Measurements from ENCODE around the gene RIN3. TPM values are rescaled to one million over a fixed set of nuclear protein-coding genes. Genes with fewer than 3 reads are reported as not detected.

Gene RIN3
- total RNA-seq, 1 donor: 7.2 TPM

DNA sequence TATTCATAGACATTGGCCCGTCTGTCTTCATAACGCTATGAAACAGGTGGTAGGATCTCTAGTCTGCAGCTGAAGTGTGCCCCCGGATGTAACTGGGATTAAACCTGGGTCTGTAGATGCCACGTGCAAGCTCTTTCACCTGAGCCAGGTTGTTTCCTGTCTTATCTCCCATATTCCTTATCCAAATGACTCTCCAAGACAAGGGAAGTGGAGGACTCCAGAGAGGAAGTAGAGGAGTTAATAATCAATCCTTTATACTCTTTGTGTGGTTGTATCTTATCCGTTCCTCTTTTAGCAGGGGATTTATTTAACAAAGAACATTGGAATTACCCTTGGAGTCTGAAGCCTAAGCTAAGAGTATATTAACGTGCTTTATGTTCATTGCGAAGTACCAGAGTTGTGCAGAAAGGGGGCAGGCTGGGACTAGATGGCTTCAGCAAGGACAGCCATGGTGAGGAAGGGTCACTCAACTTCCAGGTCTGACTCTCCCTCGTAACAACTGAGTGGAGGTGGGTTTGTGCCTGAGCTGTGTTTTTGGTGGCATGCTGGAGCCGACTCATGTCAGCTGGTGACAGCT lies 82.8 kb downstream of the RIN3 start:
- DNase-seq (ENCODE audit: low read depth): no peak
- no peak for TF ChIP-seq CTCF (IDR thresholded peaks at IDR 0.05; ENCODE audit: insufficient read depth, low read length)
- H3K4me3 ChIP-seq (ENCODE audit: low read depth, low read length): no peak overlapping the region

GRCh38 chr14:92597906-92598905 lies 84.6 kb downstream of the RIN3 start:
- no peak for DNase-seq (ENCODE audit: low read depth)
- TF ChIP-seq CTCF (IDR thresholded peaks at IDR 0.05; ENCODE audit: insufficient read depth, low read length): no peak
- H3K4me3 ChIP-seq (ENCODE audit: low read depth, low read length): no peak overlapping the region

GRCh38 chr14:92599811-92600210 lies 86.2 kb downstream of the RIN3 start:
- no peak for TF ChIP-seq CTCF (IDR thresholded peaks at IDR 0.05; ENCODE audit: insufficient read depth, low read length)
- no peak overlapping the region for H3K4me3 ChIP-seq (ENCODE audit: low read depth, low read length)
- no peak for DNase-seq (ENCODE audit: low read depth)

DNA sequence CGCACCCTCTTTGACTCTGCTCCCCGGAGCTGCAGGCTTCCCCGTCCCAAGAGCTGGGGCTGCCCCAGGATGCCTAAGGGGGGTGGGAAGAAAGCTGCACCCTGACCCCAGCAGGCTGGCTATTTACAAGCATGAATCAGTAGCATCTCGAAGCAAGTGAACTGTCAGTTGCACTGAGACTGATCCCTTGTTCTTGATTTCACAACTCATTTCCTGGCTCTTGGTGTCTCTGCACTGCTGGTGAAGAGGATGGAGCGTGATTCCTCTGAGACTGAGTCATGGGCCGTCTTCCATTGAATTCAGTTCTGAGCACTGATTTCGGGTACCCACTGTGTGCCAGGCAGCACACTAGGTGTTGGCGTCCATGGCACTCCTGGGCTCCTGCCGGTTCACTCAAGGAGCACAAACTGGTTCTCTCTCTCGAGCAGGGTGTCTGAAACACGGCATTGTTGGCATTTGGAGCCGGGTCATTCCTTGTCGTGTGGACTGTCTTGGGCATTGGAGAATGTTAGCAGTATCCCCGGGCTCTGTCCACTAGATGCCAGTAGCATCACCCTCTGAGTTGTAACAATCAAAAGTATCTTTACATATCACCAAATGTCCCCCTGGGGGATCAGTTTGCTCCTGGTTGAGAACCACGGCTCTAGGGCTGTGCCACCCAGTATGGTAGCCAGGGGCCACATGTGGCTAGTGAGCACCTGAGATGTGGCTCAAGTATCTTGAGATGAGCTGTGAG lies 86.9 kb downstream of the RIN3 start:
- H3K4me3 ChIP-seq (ENCODE audit: low read depth, low read length): no peak overlapping the region
- no peak for TF ChIP-seq CTCF (IDR thresholded peaks at IDR 0.05; ENCODE audit: insufficient read depth, low read length)
- peak; percentile 58 for DNase-seq (ENCODE audit: low read depth)

GRCh38 chr14:92601131-92601710 lies 87.6 kb downstream of the RIN3 start:
- DNase-seq (ENCODE audit: low read depth): no peak
- no peak for TF ChIP-seq CTCF (IDR thresholded peaks at IDR 0.05; ENCODE audit: insufficient read depth, low read length)

DNA sequence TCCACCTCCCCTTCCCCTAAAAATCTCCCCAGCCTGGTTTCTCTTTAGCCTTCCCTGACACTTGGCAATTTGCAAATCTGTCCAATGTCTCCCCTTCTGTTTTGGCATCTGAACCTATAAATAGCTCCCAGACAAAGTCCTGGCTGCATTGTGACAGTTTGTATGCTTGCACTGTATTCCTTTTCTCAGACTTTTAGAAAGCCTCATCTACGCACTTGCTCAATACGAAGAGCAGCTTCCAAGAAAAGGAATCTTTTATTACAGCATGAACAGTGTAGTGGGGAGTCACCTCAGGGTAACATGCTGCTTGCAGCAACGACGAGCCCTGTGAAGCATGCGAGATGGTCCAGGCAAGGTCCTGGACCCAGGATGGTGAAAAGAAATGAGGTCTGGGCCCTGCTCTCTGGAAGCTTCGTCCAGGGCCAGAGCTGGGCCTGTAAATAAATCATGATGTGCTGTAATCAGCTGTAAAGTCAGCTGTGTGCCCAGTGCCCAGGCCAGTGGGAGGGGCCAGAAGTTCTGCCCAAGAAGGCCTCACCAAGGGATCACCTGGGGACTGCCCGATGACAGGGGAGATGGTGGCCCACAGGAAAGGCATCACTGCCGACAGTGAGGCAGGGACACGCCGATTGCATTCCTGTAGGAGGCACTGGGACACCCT lies 88.3 kb downstream of the RIN3 start:
- H3K4me3 ChIP-seq (ENCODE audit: low read depth, low read length): no peak overlapping the region
- no peak for TF ChIP-seq CTCF (IDR thresholded peaks at IDR 0.05; ENCODE audit: insufficient read depth, low read length)
- no peak for DNase-seq (ENCODE audit: low read depth)

More at GRCh38 chr14:92601131-92601710, 87.6 kb downstream of the RIN3 start:
- H3K4me3 ChIP-seq (ENCODE audit: low read depth, low read length): no peak overlapping the region
